ENCODE measurements around the gene DAZAP2. TPM values are rescaled to one million over a fixed set of nuclear protein-coding genes. Genes with fewer than 3 reads are reported as not detected.
A peak's percentile ranks its signal among the peaks of the same experiment; 100 is the strongest.

DAZAP2 gene
- total and polyA plus RNA-seq, 9 of the 15 experiments (the other 6 are each of a cell fraction or from before 2014, with no cell fraction given), result 116 to 668 (median 227) TPM

- TF ChIP-seq RREB1 (CRISPR knock-in tag; IDR thresholded peaks at IDR 0.05), result 0 out of 2 replicates have a peak, but pooled peaks have one; percentile 18
- no peak for TF ChIP-seq HDAC2 (IDR thresholded peaks at IDR 0.05)
- no peak for TF ChIP-seq U2AF2 (optimal IDR thresholded peaks at IDR 0.05; ENCODE audit: low read depth, low read length)
- no peak for TF ChIP-seq HNRNPUL1 (IDR thresholded peaks at IDR 0.05; ENCODE audit: low read length)
- no peak for TF ChIP-seq ARNT (IDR thresholded peaks at IDR 0.05)
These were observed 553 bp upstream of the DAZAP2 start (continued) for GRCh38 chr12:51238037-51238509.

- ChIA-PET POLR2A (interaction anchor here (0.6 to 4.6 kb wide), 6 partner anchors 10 to 1672 kb away, joined by 3 to 37 read pairs (median 6); partner anchors contain the start of genes CSRNP2 and POU6F1), CTCF (ENCODE audit: low intra/inter-chr PET ratio) (interaction anchor here (0.6 kb wide), 1 partner anchor 430 kb away, joined by 3 read pairs; no protein-coding TSS in a partner anchor)
- Histone ChIP-seq H3K27me3 (ENCODE audit: control insufficient read depth in 2 of 2, insufficient read depth in 2 of 2, low read length in 2 of 2) (no peaks in the 10 kb centered on the region), H3K9ac (ENCODE audit: insufficient read depth in 1 of 2, low read depth in 2 of 2, low read length in 2 of 2) (no peak overlapping the region), H3K9me1 (ENCODE audit: control insufficient read depth, insufficient read depth, low read length) (no peaks in the 10 kb centered on the region), H3K9me3 (replicated peaks; ENCODE audit: control insufficient read depth, insufficient read depth, low read depth, low read length) (no peaks in the 10 kb centered on the region), H3K27ac (ENCODE audit: extremely low read depth, low read depth, low read length) (no peak overlapping the region), H3K4me2 (ENCODE audit: insufficient read depth, low read length) (no peak overlapping the region), H3K4me3 (no peak overlapping the region), H3K79me2 (ENCODE audit: control insufficient read depth, insufficient read depth, low read length) (peaks cover 30% of the 10 kb centered on the region), H4K20me1 (replicated peaks; ENCODE audit: control insufficient read depth, insufficient read depth, low read length) (no peaks in the 10 kb centered on the region; the same call in 1 of the 2 replicates), H2AFZ (ENCODE audit: low read depth, low read length) (no peak overlapping the region), H3K36me3 (ENCODE audit: control insufficient read depth, insufficient read depth, low read length) (peaks cover 59% of the 10 kb centered on the region), H3K4me1 (replicated peaks in 1 of 2; ENCODE audit: control insufficient read depth in 2 of 2, insufficient read depth in 2 of 2, low read length in 2 of 2) (peaks cover 4 to 20% of the 10 kb centered on the region in 2 experiments)
- DNase-seq (ENCODE audit: extremely low read depth in 1 of 4, low spot score in 3 of 4), result no peak
- ATAC-seq, result no peak
- no TSS peak for BruUV-seq (replicated peaks)
- in situ Hi-C loops (cut with MboI) (no loop called here), intact Hi-C loops (cut with micrococcal nuclease) (no loop called here)
- 62% methylated on average over 2 of the region's 2 CpGs for WGBS (ENCODE audit: insufficient coverage, low coverage, missing lambda C conversion rate)
- no peak for FAIRE-seq
- TF ChIP-seq ARID4B (CRISPR knock-in tag; IDR thresholded peaks at IDR 0.05) (no peak), MYC (IDR thresholded peaks at IDR 0.05; ENCODE audit: low read depth, low read length) (no peak), MYC (CRISPR knock-in tag; IDR thresholded peaks at IDR 0.05; ENCODE audit: borderline replicate concordance, low read depth) (no peak), GABPA (tag; conservative IDR thresholded peaks at IDR 0.05; ENCODE audit: low read depth) (no peak), ZNF75A (CRISPR knock-in tag; IDR thresholded peaks at IDR 0.05) (no peak), E2F3 (CRISPR knock-in tag; IDR thresholded peaks at IDR 0.05) (no peak), RUNX1 (IDR thresholded peaks at IDR 0.05; ENCODE audit: low read depth) (no peak), SMARCA5 (IDR thresholded peaks at IDR 0.05) (no peak)
These were observed 2.3 kb downstream of the DAZAP2 start for GRCh38 chr12:51240971-51241370.

Data from K562 (cell line).